ENCODE measurements around the gene SLC30A10. TPM values are rescaled to one million over a fixed set of nuclear protein-coding genes. Genes with fewer than 3 reads are reported as not detected.

Gene SLC30A10
- total RNA-seq, 1 donor from 2014 or later: 1.5 TPM

DNA sequence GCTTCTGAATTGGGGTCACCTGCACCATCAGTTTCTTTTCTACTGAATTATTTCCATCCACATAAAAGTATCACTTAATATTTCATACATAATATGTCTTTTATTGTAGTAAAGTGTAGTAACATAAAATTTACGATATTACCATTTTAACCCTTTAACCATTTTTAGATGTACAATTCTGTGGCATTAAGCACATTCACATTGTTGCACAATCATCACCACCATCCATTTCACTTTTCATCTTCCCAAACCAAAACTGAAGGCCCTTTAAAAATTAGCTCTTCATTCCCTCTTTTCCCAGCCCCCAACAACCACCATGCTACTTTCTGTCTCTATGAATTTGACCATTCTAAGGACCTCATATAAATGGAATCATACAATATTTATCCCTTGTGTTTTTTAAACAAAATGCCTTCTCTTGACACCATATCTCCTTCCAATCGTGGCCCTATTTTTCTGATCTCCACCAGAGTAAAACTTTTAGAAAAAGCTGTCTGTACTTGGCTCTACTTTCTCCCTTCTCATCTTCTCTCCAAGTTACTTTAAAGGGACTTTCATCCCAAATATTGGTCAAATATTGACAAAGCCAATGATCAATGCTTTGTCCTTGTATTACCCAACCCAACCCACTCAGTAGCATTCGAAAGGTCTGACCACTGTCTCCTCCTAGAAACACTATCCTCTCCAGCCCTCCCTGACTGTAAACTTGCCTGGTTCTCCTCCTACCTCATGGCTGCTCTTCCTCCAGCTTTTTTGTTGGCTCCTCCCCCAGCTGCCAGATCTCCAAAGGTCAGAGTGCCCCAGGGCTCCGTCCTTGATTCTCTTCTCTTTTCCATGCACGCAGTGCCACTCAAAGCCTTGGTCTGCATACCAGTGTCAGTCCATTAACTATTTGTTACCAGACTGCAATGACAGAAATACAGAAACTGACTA, 44.7 kb downstream of the SLC30A10 start:
- peak; percentile 24 for DNase-seq
- Mint-ChIP-seq H3K27ac (ENCODE audit: unreplicated experiment) (no peak overlapping the region), H3K9me3 (ENCODE audit: unreplicated experiment) (no peaks in the 10 kb centered on the region), H3K36me3 (ENCODE audit: unreplicated experiment) (peaks cover 9% of the 10 kb centered on the region), H3K4me1 (ENCODE audit: low read depth, unreplicated experiment) (peaks cover 5% of the 10 kb centered on the region), H3K4me3 (ENCODE audit: unreplicated experiment) (no peak overlapping the region), H3K27me3 (ENCODE audit: unreplicated experiment) (no peaks in the 10 kb centered on the region)
- TF ChIP-seq CTCF (IDR thresholded peaks at IDR 0.05; ENCODE audit: partially characterized antibody, unreplicated experiment): no peak

GRCh38 chr1:219882755-219883154, 45.6 kb downstream of the SLC30A10 start:
- Mint-ChIP-seq H3K27ac (ENCODE audit: unreplicated experiment) (no peak overlapping the region), H3K27me3 (ENCODE audit: unreplicated experiment) (no peaks in the 10 kb centered on the region), H3K4me1 (ENCODE audit: low read depth, unreplicated experiment) (peaks cover 5% of the 10 kb centered on the region), H3K9me3 (ENCODE audit: unreplicated experiment) (no peaks in the 10 kb centered on the region), H3K4me3 (ENCODE audit: unreplicated experiment) (no peak overlapping the region), H3K36me3 (ENCODE audit: unreplicated experiment) (peaks cover 9% of the 10 kb centered on the region)
- DNase-seq: no peak
- no peak for TF ChIP-seq CTCF (IDR thresholded peaks at IDR 0.05; ENCODE audit: partially characterized antibody, unreplicated experiment)

DNA sequence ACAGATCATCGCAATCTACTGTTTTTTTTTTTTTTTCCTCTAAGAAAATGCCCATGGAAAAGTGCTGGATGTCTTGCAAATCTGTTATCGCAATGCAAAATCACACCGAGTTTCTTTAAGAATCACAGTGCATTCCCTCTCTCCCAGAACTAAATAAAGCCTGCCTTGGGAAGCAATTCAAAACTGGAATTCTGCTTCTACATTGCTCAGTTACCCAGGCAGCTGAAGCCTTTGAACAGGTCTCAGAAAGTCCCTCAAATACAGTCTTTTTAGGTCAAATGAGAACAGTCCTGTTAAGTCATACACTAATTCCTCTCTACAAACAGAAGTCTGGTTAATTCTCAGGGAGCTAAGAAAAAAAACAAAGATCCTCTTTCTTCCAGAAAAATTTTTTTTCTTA, 46.3 kb downstream of the SLC30A10 start:
- Mint-ChIP-seq H3K27ac (ENCODE audit: unreplicated experiment) (no peak overlapping the region), H3K4me1 (ENCODE audit: low read depth, unreplicated experiment) (peaks cover 5% of the 10 kb centered on the region), H3K4me3 (ENCODE audit: unreplicated experiment) (no peak overlapping the region), H3K36me3 (ENCODE audit: unreplicated experiment) (peaks cover 6% of the 10 kb centered on the region), H3K9me3 (ENCODE audit: unreplicated experiment) (no peaks in the 10 kb centered on the region), H3K27me3 (ENCODE audit: unreplicated experiment) (no peaks in the 10 kb centered on the region)
- TF ChIP-seq CTCF (IDR thresholded peaks at IDR 0.05; ENCODE audit: partially characterized antibody, unreplicated experiment): no peak
- no peak for DNase-seq

DNA sequence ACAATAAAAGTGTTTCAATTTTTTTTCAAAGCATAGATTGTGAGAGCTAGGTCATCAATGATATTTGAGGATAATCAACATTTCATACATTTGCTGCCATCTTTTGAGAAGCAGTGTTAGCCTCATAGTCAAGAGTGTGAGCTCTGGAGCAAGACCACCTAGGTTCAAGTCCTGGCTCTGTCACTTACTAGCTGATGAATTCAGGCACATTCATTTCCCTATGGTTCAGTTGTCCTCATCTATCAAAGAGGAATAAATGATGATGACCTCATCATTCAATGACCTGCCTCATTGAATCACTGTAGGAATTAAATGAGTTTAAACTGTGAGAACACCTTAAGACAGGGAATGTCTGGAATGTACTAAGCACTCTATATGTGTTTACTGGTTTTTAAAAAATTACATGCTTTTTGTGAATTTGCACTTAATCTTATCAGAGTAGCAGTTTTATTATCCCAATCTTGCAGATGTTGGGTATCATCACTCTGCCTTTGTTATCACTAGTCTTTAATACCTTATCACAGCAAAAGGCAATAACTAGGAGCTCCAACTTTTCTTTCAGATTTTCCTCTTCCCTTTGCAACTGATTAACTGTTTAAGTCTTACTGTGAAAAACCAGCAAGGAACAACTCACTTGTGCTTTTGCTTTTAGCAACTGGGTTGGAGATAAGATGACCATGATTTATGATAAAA, 47.4 kb downstream of the SLC30A10 start:
- no peaks in the 10 kb centered on the region for H3K36me3 Mint-ChIP-seq (ENCODE audit: unreplicated experiment)
- TF ChIP-seq CTCF (IDR thresholded peaks at IDR 0.05; ENCODE audit: partially characterized antibody, unreplicated experiment): no peak
- H3K27ac Mint-ChIP-seq (ENCODE audit: unreplicated experiment): no peak overlapping the region

GRCh38 chr1:219876798-219877209, 51.6 kb downstream of the SLC30A10 start:
- Mint-ChIP-seq H3K4me3 (ENCODE audit: unreplicated experiment) (no peak overlapping the region), H3K27ac (ENCODE audit: unreplicated experiment) (no peak overlapping the region), H3K4me1 (ENCODE audit: low read depth, unreplicated experiment) (peaks cover 5% of the 10 kb centered on the region), H3K36me3 (ENCODE audit: unreplicated experiment) (no peaks in the 10 kb centered on the region), H3K9me3 (ENCODE audit: unreplicated experiment) (no peaks in the 10 kb centered on the region), H3K27me3 (ENCODE audit: unreplicated experiment) (no peaks in the 10 kb centered on the region)
- no peak for DNase-seq
- TF ChIP-seq CTCF (IDR thresholded peaks at IDR 0.05; ENCODE audit: partially characterized antibody, unreplicated experiment): no peak

More for the DNA sequence above, 47.4 kb downstream of the SLC30A10 start:
- Mint-ChIP-seq H3K27me3 (ENCODE audit: unreplicated experiment) (no peaks in the 10 kb centered on the region), H3K4me1 (ENCODE audit: low read depth, unreplicated experiment) (peaks cover 5% of the 10 kb centered on the region), H3K4me3 (ENCODE audit: unreplicated experiment) (no peak overlapping the region), H3K9me3 (ENCODE audit: unreplicated experiment) (no peaks in the 10 kb centered on the region)
- no peak for DNase-seq
